ENCODE results near the gene MGME1.
"Not testable (repeated sequence)": the region's sequence is repeated elsewhere in the genome, so short reads cannot be mapped to it uniquely, and the experiment has no call there.

MGME1 gene

DNA sequence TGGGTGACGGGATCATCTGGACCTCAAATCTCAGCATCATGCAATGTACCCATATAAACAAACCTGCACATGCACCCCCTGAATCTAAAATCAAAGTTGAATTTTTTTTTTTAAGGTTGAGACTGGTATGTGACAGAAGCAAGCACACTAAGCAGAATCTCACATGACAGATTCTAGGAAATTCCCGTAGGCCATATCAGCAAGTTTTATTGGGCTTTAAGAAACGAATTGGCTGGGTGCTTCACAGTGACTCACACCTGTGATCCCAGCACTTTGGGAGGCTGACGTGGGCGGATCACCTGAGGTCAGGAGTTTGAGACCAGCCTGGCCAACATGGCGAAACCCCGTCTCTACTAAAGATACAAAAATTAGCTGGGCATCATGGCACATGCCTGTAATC is 58.2 kb downstream of the MGME1 start:
- DNase-seq: not testable (repeated sequence)

DNA sequence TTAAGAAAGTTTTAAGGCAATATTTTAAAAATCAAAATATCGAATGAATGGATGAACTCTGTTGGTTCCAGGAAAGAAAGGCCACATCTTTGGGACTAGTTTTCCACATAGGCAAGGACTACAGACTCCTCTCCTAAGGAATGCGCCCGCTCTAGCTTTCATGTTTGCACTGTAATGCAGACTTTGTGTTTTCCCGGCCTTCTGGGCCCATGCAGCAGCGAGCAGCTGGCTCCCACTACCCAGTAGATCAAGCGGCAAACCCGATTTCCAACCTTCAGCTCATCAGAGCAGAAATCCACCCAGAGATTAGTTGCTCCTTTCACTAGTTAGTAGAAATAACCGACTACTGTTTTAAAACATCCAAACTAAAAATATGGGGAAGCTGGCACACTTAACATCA is 61.2 kb downstream of the MGME1 start:
- no peak for DNase-seq

DNA sequence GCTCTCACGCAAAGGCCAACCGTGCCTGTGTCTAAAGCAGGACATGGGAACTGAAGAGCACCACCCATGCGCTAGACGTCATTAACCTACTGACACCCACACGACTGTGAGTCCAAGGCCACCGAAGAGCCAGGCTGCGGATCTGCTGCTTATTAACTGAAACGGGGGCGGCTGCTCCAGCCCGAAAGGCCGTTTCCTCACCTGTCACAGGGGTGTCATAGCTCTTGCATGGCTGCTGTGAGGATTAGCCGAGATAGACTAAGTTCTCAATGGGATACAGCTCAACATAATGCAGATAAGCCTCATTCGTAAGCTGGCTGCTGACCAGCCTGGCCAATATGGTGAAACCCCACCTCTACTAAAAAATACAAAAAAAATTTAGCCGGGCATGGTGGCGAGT is 62.2 kb downstream of the MGME1 start:
- DNase-seq: no peak

DNA sequence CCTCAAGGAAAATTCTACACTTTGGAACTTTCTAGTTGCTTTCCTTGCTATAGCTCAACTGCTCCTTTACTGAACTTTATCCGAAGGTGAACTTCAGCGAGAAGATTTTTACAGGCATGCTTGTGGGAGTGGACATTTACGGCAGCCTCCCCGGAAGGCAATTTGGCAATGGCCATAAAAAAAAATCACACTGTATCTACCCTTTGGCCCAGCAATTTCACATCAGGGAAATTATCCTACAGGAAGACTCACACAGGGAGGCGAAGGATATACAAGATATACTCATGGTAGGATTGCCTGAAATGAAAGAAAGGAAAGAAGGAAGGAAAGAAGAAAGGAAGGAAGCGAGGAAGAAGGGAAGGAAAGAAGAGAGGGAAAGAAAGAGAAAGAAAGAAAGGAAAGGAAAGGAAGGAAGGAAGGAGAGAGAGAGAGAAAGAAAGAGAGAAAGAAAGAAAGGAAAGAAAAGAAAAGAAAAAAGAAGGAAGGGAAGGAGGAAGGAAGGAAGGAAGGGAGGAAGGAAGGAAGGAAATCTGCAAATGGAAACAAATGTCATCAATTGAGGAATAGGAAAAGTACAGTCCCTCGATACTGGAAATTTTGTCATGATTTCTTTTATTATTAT is 63.2 kb downstream of the MGME1 start:
- no peak for DNase-seq

DNA sequence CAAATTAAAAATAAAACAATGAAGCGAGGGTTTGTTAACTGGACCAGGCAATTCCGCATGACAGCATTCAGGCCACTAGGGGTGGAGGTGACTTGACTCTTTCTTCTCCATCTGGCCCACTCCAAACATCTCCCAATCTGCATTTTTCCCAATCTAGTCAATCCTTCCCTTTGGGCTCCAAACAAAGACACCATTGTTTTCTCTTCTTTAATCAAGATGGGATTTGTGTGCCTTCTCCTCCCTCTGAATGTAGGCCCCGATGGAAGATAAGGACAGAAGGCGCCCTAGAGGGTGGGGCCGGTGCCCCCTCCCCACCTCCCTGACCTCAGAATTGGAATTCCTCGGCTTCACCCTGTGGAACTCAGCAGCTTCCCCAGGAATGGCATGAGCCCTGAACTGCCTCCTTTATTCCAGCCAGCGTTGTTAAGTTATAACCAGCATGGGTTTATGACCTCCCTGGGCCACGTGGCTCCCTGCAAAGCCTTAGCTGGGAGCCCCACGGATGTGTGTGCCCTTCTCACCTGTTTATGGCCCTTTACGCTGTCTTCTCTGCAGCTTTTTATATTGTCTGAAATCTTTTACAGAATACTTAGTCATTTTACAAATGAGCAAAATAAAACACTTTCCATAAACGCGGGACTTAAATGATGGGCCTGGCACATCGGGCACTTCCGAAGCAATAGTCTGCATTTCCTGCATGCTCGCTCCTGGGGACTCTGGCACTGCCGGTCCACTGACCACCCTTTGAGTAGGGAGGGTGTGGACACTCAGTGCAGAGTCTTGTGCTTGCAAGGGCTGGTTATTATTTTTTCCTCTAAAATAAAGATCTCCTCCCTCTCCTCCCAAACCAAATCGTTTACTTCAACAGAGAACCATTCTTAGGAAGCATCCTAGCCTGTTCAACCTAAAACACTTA is 64.4 kb downstream of the MGME1 start:
- no peak for DNase-seq

DNA sequence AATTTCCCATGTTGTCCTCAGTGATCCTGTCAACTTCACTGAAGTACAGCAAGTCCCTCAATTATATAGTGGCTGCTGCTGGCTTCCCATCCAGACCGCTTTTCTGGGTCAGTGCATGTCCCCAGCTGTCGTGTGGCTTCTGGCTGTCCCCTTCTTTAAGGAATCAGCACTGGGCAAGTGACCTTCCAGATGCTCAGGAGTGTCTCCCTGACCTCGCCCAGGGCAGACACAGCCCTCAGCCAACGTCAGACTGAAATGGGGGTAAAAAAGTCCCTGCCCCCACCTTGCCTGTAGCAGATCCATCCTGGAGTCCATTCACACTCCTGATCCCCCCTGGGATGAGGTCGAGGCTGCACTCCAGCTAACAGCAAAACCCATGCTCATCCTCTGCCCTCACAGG is 65.2 kb downstream of the MGME1 start:
- DNase-seq: no peak

DNA sequence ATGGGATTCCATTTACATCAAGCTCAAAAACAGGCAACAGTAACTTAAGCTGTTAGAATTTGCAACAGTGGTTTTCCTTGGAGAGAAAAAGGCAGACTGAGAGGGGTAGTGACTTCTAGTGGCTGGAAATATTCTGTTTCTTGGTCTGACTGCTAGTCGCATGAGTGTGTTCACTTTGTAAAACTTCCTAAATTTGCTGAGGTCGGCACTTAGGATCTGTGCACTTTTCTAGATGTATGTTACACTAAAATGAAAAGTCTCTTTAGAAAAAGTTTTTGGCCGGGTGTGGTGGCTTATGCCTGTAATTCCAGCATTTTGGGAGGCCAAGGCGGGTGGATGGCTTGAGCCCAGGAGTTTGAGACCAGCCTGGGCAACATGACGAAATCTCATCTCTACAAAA is 70.2 kb downstream of the MGME1 start:
- DNase-seq: no peak
